Left renal cortex interstitium (tissue), 4 donors: ENCODE measurements around the gene RSPH10B2. TPM values are rescaled to one million over a fixed set of nuclear protein-coding genes. Genes with fewer than 3 reads are reported as not detected.
A peak's percentile ranks its signal among the peaks of the same experiment; 100 is the strongest.
"Not testable (repeated sequence)": the region's sequence is repeated elsewhere in the genome, so short reads cannot be mapped to it uniquely, and the experiment has no call there.

Experiments used
- DNase-seq, 4 donors: peaks; one replicate each; pipeline ENCODE4 v3.0.0-alpha.2; 2013; ENCODE audit warnings: low read depth in 4 of 4, low spot score in 2 of 4, missing footprints in 1 of 4
- polyA plus RNA-seq, 4 donors: library from polyadenylated mRNA; unstranded; fragments of 120-200 nt; gene quantifications; one replicate each; pipeline ENCODE4 v1.2.1, GENCODE V29; 2013; ENCODE audit not compliant: insufficient read length in 4 of 4

Gene RSPH10B2
- polyA plus RNA-seq: 1 to 10 TPM in 1 of 4 donors, under 1 TPM in 2, not detected in 1; 0.32 to 2.1 (median 0.86) TPM

DNA sequence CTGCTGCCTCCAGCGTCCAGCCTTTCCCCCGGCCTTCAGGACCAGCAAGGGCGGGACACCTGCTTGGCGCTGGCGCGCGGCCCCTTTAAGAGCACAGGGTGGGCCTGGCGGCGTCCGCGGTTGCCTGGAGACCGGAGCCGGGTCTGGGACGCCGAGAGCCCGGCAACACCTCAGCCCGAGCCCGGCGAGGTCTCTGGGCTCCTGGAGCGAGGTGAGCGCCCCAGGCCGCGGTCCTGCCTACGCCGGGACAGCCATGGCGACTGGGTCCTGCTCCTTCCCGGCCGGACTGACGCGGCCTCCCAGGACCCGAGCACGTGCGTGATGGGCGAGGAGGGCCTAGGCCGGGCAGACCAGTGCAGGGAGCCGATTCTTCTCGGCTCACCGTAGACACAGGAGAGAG lies at the start of gene RSPH10B2:
Gene RSPH10B2 (plus strand): TSS at position 140 of the 400 bp plus-strand sequence. CDS start 3,575 bp downstream, outside the sequence.
- not testable (repeated sequence) for DNase-seq

DNA sequence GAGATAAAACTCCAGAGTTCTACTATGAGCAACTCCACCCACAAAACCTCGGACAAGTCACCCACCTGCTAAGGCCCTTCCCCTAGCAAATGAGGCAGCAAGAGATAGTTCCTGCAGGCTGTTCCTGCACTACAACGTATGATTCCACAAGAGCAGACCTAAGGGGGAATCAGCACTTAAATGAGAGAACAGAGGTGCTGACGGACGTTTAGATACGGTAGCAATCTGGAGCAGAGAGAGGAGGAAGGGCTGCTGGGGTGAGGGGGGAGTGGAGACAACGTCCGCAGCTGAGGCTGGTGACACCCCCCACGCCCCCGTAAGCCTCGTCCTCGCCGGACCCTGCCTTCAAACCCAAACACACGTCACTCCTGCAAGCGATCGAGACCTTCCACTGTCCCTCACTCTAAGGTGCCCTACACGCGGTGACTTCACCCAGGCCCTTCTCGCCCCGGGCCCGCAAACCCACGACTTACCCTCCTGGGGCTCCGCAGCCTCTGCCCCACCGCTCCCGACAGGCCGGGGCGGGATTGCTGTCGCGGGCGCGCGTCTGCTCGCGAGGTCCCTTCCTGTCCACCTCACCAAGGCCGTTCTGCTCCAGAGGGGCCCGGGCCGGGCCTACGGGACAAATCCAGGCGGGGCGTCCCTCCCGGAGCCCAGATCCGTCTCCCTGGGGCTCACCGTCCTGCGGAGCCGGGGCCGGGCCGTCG lies 47.8 kb upstream of the RSPH10B2 start:
- peak in 3 of 4 donors; percentile 12 to 20 (median 18) for DNase-seq

DNA sequence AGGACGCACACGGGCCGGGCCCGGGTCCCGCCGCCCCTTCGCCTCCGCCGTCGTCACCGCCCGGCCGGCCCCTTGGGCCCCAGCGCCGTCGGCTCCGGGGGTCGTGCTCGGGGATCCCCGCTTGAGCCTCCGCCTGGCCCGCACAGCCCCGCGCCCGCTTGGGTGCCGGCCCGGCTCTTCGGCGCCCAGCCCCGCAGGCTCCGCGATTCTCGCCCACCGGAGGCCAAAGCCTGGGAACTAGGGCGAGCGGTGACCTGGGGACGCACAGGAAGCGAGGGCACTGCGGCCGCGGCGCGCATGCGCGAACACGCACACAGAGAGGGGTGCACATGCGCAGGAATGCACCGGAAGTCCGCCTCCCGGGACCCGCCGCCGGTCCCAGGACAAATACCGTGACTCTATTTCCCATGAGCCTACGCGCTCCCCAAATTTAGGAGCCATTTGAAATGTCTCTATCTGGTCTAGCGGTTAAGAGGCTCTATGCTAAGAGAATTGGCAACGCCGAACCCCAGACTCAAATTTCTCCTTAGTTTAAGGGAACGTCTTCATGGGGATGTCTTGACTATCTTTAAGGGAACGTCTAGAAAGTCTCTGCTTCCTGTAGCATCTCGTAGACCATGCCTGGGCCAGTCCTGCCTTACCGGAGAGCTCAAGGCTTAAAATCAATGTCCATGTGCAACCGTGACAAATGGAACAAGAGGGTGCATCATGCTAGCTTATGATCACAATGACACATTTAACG lies 47.1 kb upstream of the RSPH10B2 start, which contains the start of gene ZNF12:
Gene ZNF12 (minus strand): TSS at position 282 of the 742 bp plus-strand sequence. CDS start 1,774 bp downstream, outside the sequence.
- peak; percentile 85 to 92 (median 90) for DNase-seq

DNA sequence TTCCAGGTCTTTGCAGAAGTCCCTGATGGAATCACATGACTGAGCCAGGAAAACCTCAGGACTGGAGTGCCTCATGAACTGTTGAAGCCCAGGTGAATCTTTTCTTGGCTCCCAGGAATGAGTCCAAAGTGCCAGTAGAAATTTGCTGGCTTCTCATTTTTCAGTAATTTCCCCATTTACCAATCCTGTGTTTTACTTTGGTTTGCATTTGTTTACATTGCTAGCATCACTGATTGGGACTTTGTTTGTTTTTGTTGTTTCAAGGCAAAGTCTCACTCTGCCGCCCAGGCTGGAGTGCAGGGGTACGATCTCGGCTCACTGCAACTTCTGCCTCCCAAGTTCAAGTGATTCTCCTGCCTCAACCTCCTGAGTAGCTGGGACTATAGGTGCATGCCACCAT lies 45.6 kb upstream of the RSPH10B2 start:
- DNase-seq: no peak

DNA sequence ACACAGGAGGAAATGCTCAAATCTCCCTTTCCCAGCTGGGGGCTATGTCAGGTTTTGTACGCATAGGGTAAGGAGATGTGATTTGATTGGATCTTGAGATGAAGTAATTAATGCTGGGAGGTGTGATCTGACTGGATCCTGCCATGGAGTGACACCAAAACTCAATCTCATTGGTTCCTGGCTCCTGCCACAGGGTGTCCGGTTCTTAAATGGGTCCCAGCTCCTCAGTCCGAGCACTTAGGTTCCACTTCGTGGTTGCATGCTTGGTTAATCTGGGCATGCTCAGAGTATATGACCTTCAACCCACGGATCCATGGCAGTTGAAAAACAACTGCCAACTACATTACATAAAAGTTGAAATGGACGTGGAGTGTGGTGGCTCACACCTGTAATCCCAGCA lies 44.1 kb upstream of the RSPH10B2 start:
- DNase-seq: no peak

DNA sequence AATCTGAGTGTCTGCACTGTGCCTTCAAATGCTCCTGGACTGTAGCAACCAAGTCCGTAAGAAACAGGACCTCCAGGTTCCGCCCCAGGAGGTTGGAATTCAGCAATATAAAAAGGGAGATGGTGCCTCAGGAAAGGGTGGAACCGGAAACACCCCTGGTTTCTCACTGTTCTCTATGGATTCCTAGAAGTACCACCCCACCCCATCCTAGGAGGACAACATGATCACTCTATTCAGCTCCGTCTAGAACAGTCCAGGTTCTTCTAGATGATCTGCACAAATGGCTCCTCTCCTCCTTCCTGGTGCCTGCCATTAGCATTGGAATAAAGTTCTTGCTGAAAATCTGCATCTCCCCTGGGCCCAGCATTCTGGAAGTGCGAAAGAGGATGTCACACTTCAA lies 39.5 kb upstream of the RSPH10B2 start:
- DNase-seq: no peak

DNA sequence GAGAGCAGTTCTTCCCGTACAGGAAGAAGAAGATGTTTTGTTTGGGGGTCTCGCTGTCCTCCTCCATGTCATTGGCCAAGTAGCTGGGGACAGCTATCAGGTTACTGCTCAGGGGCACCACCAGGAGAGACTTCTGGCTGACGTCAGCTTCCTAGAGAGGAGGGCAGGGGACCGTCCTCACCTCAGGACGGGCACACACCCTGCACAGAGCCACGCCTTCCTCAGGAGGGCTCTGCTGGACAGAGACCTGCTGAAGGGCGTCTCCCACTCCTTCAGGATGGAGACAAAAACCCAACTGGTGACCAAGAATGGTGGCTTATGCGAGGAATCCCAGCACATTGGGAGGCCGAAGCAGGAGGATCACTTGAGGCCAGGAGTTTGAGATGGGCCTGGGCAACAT lies 38.0 kb upstream of the RSPH10B2 start:
- DNase-seq: not testable (repeated sequence)

DNA sequence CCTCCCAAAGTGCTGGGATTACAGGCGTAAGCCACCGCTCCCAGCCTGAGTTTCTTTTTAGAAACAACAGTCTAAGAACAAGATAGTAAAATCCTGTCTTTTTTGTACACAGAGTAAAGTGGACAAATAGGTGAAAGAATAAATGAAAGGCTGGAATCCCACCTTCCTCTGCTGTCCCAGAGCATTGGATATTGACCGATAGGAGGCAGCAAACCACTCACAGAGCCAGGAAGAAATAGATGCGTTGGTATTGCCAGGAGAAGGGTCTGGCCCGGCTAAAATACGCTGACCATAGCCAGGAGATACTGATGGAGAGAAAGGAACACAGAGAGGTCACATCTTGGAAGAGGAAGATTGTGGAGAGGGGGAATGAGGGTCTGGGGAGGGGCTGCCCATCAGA lies 35.8 kb upstream of the RSPH10B2 start:
- no peak for DNase-seq

DNA sequence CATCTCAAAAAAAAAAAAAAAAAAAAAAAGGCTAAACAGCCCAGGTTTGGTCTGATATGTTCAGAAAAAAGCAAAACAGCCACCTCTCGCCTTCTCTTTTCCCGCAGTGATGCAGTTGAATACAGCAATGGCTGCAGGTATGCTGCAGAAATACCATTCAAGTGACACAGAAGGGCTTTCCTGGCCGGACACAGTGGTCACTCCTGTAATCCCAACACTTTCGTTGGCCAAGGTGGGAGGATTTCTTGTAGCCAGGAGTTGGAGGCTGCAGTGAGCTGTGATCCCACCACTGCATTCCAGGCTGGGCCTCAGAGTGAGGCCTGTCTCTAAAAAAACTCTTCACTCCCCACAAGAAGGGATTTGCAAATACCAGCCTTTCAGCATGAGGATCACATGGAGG lies 29.6 kb upstream of the RSPH10B2 start:
- DNase-seq: not testable (repeated sequence)

DNA sequence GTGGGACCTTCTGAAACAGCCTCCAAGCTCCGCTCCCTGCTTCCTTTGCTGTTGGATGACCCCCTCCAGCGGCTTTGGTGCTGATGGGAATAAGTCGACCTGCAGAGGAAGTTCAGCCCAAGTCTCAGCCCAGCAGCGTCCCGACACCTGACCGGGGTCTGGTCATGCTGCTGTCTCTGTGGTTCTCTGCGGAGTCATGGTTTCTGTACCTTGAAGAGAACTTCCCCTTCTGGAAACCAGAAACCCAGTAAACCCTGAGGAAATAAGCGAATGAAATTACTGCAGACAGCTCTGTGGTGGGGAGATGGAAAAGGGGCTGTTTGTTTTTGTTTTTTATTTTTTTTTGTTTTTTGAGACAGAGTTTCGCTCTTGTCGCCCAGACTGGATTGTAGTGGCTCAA lies 28.9 kb upstream of the RSPH10B2 start:
- no peak for DNase-seq

DNA sequence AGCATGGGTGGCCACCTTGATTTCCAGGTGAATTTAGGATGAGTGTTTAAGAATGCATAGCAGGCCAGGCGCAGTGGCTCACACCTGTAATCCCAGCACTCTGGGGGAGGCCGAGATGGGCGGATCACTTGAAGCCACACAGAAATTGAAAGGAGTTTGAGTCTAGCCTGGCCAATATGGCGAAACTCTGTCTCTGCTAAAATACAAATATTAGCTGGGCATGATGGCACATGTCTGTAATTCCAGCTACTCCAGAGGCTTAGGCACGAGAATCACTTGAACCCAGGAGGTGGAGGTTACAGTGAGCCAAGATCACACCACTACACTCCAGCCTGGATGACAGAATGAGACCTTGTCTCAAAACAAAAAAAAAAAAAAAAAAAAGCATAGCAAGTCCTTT lies 27.6 kb upstream of the RSPH10B2 start:
- DNase-seq: not testable (repeated sequence)

DNA sequence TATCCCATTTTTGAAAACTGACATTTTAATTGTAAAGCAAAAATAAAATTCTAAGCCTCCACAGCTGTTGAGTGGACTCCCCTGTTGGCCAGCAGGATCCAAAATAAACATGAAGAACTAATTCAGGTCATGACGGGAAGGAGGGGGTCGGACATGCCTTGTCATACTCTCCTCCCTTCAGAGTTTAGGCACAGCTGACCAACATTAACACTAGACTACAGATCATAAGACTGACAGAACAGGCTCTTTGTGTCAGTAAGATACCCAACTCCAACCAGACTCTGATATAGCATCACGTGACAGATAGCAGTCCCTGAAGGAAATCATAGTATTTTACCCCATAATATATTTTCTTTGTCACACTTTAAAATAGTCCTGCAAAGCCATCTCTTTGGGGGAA lies 26.2 kb upstream of the RSPH10B2 start:
- peak in 3 of 4 donors; percentile 16 to 32 (median 22) for DNase-seq

DNA sequence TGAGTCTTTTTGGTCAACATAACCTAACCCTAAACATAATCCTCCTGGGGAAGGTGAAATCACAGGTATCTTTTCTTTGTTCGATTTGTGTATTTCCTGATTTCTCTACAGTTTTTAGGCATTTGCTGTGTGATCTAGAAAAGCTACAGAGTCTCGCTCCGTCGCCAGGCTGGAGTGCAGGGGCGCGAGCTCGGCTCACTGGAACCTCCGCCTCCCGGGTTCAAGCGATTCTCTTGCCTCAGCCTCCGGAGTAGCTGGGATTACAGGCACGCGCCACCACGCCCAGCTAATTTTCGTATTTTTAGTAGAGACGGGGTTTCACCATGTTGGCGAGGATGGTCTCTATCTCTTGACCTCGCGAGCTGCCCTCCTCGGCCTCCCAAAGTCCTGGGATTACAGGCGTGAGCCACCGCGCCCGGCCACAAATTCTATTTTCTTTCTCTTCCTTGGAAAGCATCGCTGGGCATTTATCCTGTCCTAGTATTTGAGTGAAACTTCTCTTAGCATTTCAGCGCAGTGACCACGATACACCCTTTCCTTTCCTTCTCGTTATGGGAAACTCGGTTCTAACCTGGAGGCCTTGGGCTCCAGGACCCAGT lies 24.9 kb upstream of the RSPH10B2 start:
- not testable (repeated sequence) for DNase-seq

DNA sequence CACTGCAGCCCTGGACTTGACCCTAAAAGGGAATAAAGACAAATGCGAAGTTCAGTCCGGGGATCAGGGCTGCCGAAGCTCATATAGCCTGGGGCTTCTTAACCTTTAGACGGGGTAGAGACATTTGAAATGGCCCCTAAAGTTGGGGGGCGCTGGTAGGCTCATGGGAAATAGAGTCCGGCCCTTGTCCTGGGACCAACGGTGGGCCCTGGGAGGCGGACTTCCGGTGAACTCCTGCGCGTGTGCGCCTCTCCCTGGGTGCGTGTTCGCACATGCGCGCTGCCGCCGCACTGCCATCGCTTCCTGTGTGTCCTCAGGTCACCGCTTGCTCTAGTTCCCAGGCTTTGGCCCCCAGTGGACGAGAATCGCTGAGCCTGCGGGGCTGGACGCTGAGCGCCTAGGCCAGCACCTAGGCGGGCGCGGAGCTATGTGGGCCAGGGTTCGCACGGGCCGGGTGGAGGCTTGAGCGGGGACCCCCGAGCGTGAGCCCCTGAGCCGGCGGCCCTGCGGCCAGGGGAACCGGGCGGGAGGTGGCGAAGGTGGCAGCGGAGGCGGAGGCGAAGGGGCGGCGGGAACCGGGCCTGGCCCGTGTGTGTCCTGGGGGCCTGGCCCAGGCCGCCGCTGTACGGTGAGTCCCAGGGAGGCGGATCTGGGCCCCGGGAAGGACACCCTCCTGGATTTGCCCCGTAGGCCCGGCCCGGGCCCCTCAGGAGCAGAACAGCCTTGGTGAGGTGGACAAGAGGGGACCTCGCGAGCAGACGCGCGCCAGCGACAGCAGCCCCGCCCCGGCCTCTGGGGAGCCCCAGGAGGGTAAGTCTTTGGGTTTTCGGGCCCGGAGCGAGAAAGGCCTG lies 24.2 kb upstream of the RSPH10B2 start:
- DNase-seq: peak; percentile 69 to 87 (median 86)

DNA sequence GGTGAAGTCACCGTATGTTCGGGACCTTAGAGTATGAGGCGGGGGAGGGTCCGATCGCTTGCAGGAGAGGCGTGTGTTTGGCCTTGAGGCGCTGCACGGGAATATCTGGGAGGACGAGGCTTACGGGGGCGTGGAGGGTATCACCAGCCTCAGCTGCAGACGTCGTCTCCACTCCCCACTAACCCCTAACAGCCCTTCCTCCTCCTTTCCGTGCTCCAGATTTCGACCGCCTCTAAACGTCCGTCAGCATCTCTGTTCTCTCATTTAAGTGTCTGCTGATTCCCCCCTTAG lies 23.6 kb upstream of the RSPH10B2 start:
- peak in 1 of 4 donors; percentile 26 for DNase-seq

DNA sequence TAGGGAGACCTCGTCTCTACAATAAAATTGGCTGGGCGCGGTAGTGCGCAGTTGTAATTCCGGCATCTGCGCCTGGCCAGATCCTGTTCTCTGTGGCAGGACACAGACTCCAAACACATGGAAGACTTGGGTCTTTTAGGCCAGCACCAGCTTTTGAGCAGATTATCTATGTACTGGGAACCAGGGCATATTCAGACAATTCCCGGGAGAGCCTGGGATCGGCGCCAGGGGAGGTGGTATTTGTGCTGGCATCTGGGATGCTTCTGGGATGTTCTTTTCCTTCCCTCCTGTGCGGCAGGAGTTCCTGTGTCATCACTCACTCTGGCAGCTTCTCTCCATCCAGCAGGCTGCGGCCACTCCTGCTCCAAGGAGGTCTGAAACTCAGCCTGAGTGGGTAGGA lies 15.5 kb upstream of the RSPH10B2 start:
- not testable (repeated sequence) for DNase-seq

DNA sequence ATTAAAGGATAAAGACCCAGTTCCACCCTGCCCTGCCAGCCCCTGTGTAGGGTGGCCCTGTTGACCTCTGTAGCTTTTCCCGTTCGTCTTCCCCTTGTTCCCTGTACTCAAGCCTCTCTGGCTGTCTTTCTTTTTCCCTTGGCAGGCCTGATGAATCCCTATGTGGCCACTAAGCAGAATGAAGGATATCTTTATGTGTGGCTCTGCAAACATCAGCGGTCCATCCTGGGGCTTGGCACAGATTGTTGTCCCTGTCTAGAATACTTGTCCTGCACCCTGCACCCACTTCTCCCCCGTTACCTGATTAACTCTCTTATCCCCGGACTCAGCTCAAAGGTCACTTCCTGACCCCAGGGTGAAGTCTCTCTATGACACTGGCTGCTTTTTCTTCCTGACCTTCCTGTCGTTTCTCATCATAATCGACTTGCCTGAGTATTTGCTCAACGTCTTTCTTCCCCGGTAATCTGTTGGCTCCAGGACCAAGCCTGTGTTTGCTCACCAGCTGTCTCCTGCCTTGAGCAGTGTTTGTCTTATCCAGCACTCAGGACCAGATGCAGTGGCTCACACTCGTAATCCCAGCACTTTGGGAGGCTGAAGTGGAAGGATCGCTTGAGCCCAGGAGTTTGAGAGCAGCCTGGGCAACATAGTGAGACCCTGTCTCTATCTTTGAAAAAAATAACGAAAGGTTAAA lies 9.3 kb upstream of the RSPH10B2 start:
- not testable (repeated sequence) for DNase-seq

DNA sequence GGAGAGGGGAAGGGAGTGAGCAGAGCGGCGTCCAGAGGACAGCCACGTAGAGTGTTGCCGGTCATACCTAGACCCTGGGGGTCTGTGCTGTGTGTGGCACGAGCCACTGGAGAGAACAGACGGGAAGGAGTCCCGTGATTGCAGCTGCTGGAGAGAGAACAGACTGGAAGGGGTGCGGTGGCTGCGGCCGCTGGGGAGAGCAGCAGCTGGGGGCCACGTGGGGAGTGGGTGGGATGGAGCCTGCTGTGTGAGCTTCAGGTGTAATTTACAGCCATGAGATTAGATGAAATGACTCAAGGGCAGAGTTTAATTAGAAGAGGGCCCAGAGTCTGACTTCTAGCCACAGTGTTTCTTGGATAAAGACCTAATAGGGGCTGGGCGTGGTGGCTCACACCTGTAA lies 4.6 kb upstream of the RSPH10B2 start:
- DNase-seq: not testable (repeated sequence)

DNA sequence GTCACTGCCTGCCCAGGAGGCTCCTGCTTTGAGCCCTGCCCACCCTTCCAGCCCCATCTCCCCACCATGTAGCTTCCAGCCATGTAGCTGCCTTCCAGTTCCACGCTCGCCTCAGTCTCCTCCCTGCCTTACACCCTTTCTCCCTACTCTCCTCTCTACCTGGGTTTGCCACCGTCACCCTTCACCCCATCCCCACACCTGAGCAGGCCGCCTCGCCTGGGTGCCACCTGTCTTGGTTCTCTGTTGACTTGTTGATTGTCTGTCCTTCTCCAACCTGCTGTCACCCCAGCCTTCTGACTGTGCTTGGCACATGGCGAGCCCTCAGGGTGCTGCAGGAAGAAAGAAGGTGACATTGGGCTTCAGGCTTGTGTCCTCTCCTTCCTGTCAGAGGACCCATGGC lies 3.7 kb upstream of the RSPH10B2 start:
- not testable (repeated sequence) for DNase-seq

DNA sequence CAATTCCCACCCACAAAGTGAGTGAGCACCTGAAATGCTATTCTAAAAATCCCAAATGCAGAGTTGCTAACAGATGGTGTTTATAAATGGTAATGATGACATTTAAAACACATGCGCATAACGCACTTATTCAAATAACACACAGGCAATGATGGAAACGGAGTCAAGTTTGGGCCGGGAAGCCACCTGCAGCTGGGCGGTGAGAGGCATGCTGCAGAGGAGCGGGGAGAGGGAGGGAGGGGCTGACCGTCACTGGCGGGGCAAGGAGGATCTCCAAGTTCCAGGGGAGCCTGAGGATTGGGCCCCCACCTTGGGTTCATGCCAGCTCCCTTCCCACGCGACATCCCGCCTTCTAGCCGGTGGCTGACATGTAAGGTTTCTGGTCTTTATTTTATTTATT lies 7.3 kb downstream of the RSPH10B2 start:
- DNase-seq: not testable (repeated sequence)
